ENCODE results near the gene IDE. TPM values are rescaled to one million over a fixed set of nuclear protein-coding genes. Genes with fewer than 3 reads are reported as not detected.

The IDE gene
- total and polyA plus RNA-seq, 9 of the 15 experiments (the other 6 are each of a cell fraction or from before 2014, with no cell fraction given), result 10.2 to 50.6 (median 33.2) TPM

- TF ChIP-seq ZNF699 (CRISPR knock-in tag; IDR thresholded peaks at IDR 0.05; ENCODE audit: insufficient replicate concordance) (no peak), VEZF1 (CRISPR knock-in tag; IDR thresholded peaks at IDR 0.05) (no peak; the same call in none of the 2 replicates), ZNF512 (tag; IDR thresholded peaks at IDR 0.05) (no peak), NR2F6 (CRISPR knock-in tag; IDR thresholded peaks at IDR 0.05) (no peak), RB1 (IDR thresholded peaks at IDR 0.05; ENCODE audit: low read depth) (peak; percentile 40; the same call in 1 of the 2 replicates), TRIM24 (IDR thresholded peaks at IDR 0.05) (0 out of 4 replicates have a peak, but pooled peaks of 1 of the 2 experiments have one; percentile 33), ZNF316 (IDR thresholded peaks at IDR 0.05) (peak; percentile 97), SMARCA4 (IDR thresholded peaks at IDR 0.05) (peak; percentile 46; the same call in 1 of the 2 replicates)
These were observed at the start of gene IDE (continued) for GRCh38 chr10:92573798-92574547.

GRCh38 chr10:92619368-92619767 lies 45.5 kb upstream of the IDE start:
- H3K9me1 ChIP-seq (ENCODE audit: control insufficient read depth, insufficient read depth, low read length), result no peaks in the 10 kb centered on the region
- ATAC-seq (no peak), DNase-seq (ENCODE audit: extremely low read depth in 1 of 4, low spot score in 3 of 4) (no peak), FAIRE-seq (no peak)
- no peak overlapping the region for H2AFZ ChIP-seq (ENCODE audit: low read depth, low read length)
- H3K27ac ChIP-seq (ENCODE audit: extremely low read depth, low read depth, low read length), result no peak overlapping the region
- H3K4me1 ChIP-seq (replicated peaks in 1 of 2; ENCODE audit: control insufficient read depth in 2 of 2, insufficient read depth in 2 of 2, low read length in 2 of 2), result no peaks in the 10 kb centered on the region
- no peaks in the 10 kb centered on the region for H3K79me2 ChIP-seq (ENCODE audit: control insufficient read depth, insufficient read depth, low read length)
- BruUV-seq (replicated peaks), result no TSS peak
- ChIA-PET POLR2A (no interaction called here), CTCF (ENCODE audit: low intra/inter-chr PET ratio) (no interaction called here)
- peaks cover 76% of the 10 kb centered on the region; the same call in 2 of the 3 replicates for H3K36me3 ChIP-seq (ENCODE audit: control insufficient read depth, insufficient read depth, low read length)
- in situ Hi-C loops (cut with MboI), result no loop called here
- H4K20me1 ChIP-seq (replicated peaks; ENCODE audit: control insufficient read depth, insufficient read depth, low read length), result no peaks in the 10 kb centered on the region
- H3K9me3 ChIP-seq (replicated peaks; ENCODE audit: control insufficient read depth, insufficient read depth, low read depth, low read length), result no peaks in the 10 kb centered on the region
- H3K27me3 ChIP-seq (ENCODE audit: control insufficient read depth in 2 of 2, insufficient read depth in 2 of 2, low read length in 2 of 2), result no peaks in the 10 kb centered on the region
- H3K9ac ChIP-seq (ENCODE audit: insufficient read depth in 1 of 2, low read depth in 2 of 2, low read length in 2 of 2), result no peak overlapping the region
- intact Hi-C loops (cut with micrococcal nuclease), result no loop called here
- H3K4me3 ChIP-seq, result no peak overlapping the region
- no peak overlapping the region for H3K4me2 ChIP-seq (ENCODE audit: insufficient read depth, low read length)
- TF ChIP-seq ZNF407 (IDR thresholded peaks at IDR 0.05; ENCODE audit: low read depth) (no peak), ZNF224 (CRISPR knock-in tag; IDR thresholded peaks at IDR 0.05) (no peak)

Measured in K562 (cell line).